ENCODE data around the gene CDK5RAP1. TPM values are rescaled to one million over a fixed set of nuclear protein-coding genes. Genes with fewer than 3 reads are reported as not detected.

The CDK5RAP1 gene
- total RNA-seq (ENCODE audit: low replicate concordance) = 42.0 TPM in 2 replicates

- Histone ChIP-seq H2AFZ (replicated peaks) (peak within 1 kb of the TSS; percentile 90), H3K27me3 (no peaks in the 10 kb centered on the region), H3K36me3 (no peaks in the 10 kb centered on the region), H3K79me2 (ENCODE audit: low read depth) (peaks cover 54% of the 10 kb centered on the region), H4K20me1 (ENCODE audit: low read depth) (peaks cover 16% of the 10 kb centered on the region), H3K4me2 (peak within 1 kb of the TSS; percentile 81), H3K9me3 (ENCODE audit: low read depth) (no peaks in the 10 kb centered on the region), H3K9ac (peak within 1 kb of the TSS; percentile 84), H3K27ac (no peak within 1 kb of the TSS), H3K4me3 (peak within 1 kb of the TSS; percentile 90), H3K4me1 (peaks cover 5% of the 10 kb centered on the region), H3F3A (ENCODE audit: low read depth) (no peaks in the 10 kb centered on the region)
- no peaks in the 10 kb centered on the region for H3K27me3 Mint-ChIP-seq (ENCODE audit: insufficient read depth, low read depth)
- H3K27ac Mint-ChIP-seq = peak within 1 kb of the TSS; percentile 97
- no peaks in the 10 kb centered on the region for H3K9me3 Mint-ChIP-seq
- TF ChIP-seq EZH2phosphoT487 (IDR thresholded peaks at IDR 0.05) (no peak), CTCF (IDR thresholded peaks at IDR 0.05) (no peak), EZH2 (IDR thresholded peaks at IDR 0.05) (no peak)
- peak within 1 kb of the TSS; percentile 99 for H3K4me3 Mint-ChIP-seq
- H3K36me3 Mint-ChIP-seq = peaks cover 2% of the 10 kb centered on the region
- DNase-seq (ENCODE audit: low spot score) = peak; percentile 96
- peaks cover 19% of the 10 kb centered on the region for H3K4me1 Mint-ChIP-seq
These were observed at the start of gene CDK5RAP1 for GRCh38 chr20:33401184-33401920. Gene CDK5RAP1 (minus strand): TSS chr20:33401519. CDS start chr20:33397064, 4,455 bp downstream.

GRCh38 chr20:33450867-33451266 lies 49.5 kb upstream of the CDK5RAP1 start:
- H3K4me3 ChIP-seq = no peak overlapping the region
- H4K20me1 ChIP-seq (ENCODE audit: low read depth) = no peaks in the 10 kb centered on the region
- peaks cover 5% of the 10 kb centered on the region for H3K27me3 Mint-ChIP-seq (ENCODE audit: insufficient read depth, low read depth)
- peaks cover 2% of the 10 kb centered on the region for H3K9me3 Mint-ChIP-seq
- no peak overlapping the region for H3K27ac Mint-ChIP-seq
- H3K9ac ChIP-seq = no peak overlapping the region
- peaks cover 8% of the 10 kb centered on the region for H3K4me1 ChIP-seq
- peaks cover 6% of the 10 kb centered on the region for H3F3A ChIP-seq (ENCODE audit: low read depth)
- peaks cover 1% of the 10 kb centered on the region for H3K36me3 Mint-ChIP-seq
- H3K79me2 ChIP-seq (ENCODE audit: low read depth) = no peaks in the 10 kb centered on the region
- H3K9me3 ChIP-seq (ENCODE audit: low read depth) = no peaks in the 10 kb centered on the region
- peaks cover 9% of the 10 kb centered on the region for H3K4me1 Mint-ChIP-seq
- H2AFZ ChIP-seq (replicated peaks) = no peak overlapping the region
- H3K36me3 ChIP-seq = no peaks in the 10 kb centered on the region
- no peak overlapping the region for H3K4me2 ChIP-seq
- DNase-seq (ENCODE audit: low spot score) = no peak
- no peak overlapping the region for H3K4me3 Mint-ChIP-seq
- H3K27ac ChIP-seq = no peak overlapping the region
- H3K27me3 ChIP-seq = no peaks in the 10 kb centered on the region
- TF ChIP-seq EZH2phosphoT487 (IDR thresholded peaks at IDR 0.05) = no peak
- TF ChIP-seq CTCF (IDR thresholded peaks at IDR 0.05) = no peak
- no peak for TF ChIP-seq EZH2 (IDR thresholded peaks at IDR 0.05)

GRCh38 chr20:33445881-33446625 lies 44.7 kb upstream of the CDK5RAP1 start:
- H3K4me1 Mint-ChIP-seq = peaks cover 30% of the 10 kb centered on the region
- H3K4me3 Mint-ChIP-seq = no peak overlapping the region
- peaks cover 5% of the 10 kb centered on the region for H4K20me1 ChIP-seq (ENCODE audit: low read depth)
- H3K36me3 Mint-ChIP-seq = peaks cover 1% of the 10 kb centered on the region
- H3K9me3 Mint-ChIP-seq = peaks cover 2% of the 10 kb centered on the region
- H3K9ac ChIP-seq = no peak overlapping the region
- H3F3A ChIP-seq (ENCODE audit: low read depth) = peaks cover 27% of the 10 kb centered on the region
- no peaks in the 10 kb centered on the region for H3K9me3 ChIP-seq (ENCODE audit: low read depth)
- H3K4me3 ChIP-seq = no peak overlapping the region
- no peak for DNase-seq (ENCODE audit: low spot score)
- peak overlapping the region; percentile 6 for H3K4me2 ChIP-seq
- H3K36me3 ChIP-seq = no peaks in the 10 kb centered on the region
- H2AFZ ChIP-seq (replicated peaks) = no peak overlapping the region
- H3K27me3 ChIP-seq = peaks cover 26% of the 10 kb centered on the region
- H3K27me3 Mint-ChIP-seq (ENCODE audit: insufficient read depth, low read depth) = peaks cover 15% of the 10 kb centered on the region
- TF ChIP-seq CTCF (IDR thresholded peaks at IDR 0.05) (no peak), EZH2 (IDR thresholded peaks at IDR 0.05) (no peak), EZH2phosphoT487 (IDR thresholded peaks at IDR 0.05) (no peak)
- H3K4me1 ChIP-seq = peaks cover 16% of the 10 kb centered on the region
- peak overlapping the region; percentile 73 for H3K27ac Mint-ChIP-seq
- no peak overlapping the region for H3K27ac ChIP-seq
- no peaks in the 10 kb centered on the region for H3K79me2 ChIP-seq (ENCODE audit: low read depth)
